Fibroblast of the aortic adventitia (primary cell): ENCODE results near the gene CMTM2. TPM values are rescaled to one million over a fixed set of nuclear protein-coding genes. Genes with fewer than 3 reads are reported as not detected.
A peak's percentile ranks its signal among the peaks of the same experiment; 100 is the strongest.
"Not testable (repeated sequence)": the region's sequence is repeated elsewhere in the genome, so short reads cannot be mapped to it uniquely, and the experiment has no call there.

Experiments
- DNase-seq: peaks from one replicate; pipeline ENCODE4 v3.0.0-alpha.2; 2010; ENCODE audit warnings: low read depth
- H3K4me3 ChIP-seq: 2 replicates; pipeline ENCODE4 v1.5.1; 2011; ENCODE audit warnings: low read depth, mild to moderate bottlenecking, control low read depth, low read length, moderate library complexity
- total RNA-seq: library from RNA; depleted of rRNA; stranded (reverse); fragments of >200 nt; gene quantifications from 2 replicates; pipeline ENCODE4 v1.2.3, GENCODE V29; 2012; ENCODE audit warnings: low replicate concordance
- TF ChIP-seq, protein P1 (sequence below): IDR thresholded peaks from 2 replicates; pipeline ENCODE4 v1.5.1; 2011; ENCODE audit warnings: mild to moderate bottlenecking, low read length, control low read depth, inconsistent platforms; ENCODE audit not compliant: insufficient read depth

The CMTM2 gene
- total RNA-seq, 1 donor = not detected

- TF ChIP-seq, protein P1, sequence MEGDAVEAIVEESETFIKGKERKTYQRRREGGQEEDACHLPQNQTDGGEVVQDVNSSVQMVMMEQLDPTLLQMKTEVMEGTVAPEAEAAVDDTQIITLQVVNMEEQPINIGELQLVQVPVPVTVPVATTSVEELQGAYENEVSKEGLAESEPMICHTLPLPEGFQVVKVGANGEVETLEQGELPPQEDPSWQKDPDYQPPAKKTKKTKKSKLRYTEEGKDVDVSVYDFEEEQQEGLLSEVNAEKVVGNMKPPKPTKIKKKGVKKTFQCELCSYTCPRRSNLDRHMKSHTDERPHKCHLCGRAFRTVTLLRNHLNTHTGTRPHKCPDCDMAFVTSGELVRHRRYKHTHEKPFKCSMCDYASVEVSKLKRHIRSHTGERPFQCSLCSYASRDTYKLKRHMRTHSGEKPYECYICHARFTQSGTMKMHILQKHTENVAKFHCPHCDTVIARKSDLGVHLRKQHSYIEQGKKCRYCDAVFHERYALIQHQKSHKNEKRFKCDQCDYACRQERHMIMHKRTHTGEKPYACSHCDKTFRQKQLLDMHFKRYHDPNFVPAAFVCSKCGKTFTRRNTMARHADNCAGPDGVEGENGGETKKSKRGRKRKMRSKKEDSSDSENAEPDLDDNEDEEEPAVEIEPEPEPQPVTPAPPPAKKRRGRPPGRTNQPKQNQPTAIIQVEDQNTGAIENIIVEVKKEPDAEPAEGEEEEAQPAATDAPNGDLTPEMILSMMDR = no peak
- H3K4me3 ChIP-seq = no peak overlapping the region
- no peak for DNase-seq
Measured at GRCh38 chr16:66621973-66622372, 42.7 kb downstream of the CMTM2 start.

GRCh38 chr16:66622863-66623262, 43.6 kb downstream of the CMTM2 start:
- TF ChIP-seq, protein P1 = no peak
- peak; percentile 26 for DNase-seq
- H3K4me3 ChIP-seq = no peak overlapping the region

GRCh38 chr16:66623755-66624154, 44.5 kb downstream of the CMTM2 start:
- H3K4me3 ChIP-seq = no peak overlapping the region
- TF ChIP-seq, protein P1 = no peak
- no peak for DNase-seq

- DNase-seq, H3K4me3 ChIP-seq: not testable (repeated sequence)
Measured at GRCh38 chr16:66627611-66628378, 48.5 kb downstream of the CMTM2 start.

GRCh38 chr16:66629856-66630255, 50.6 kb downstream of the CMTM2 start:
- TF ChIP-seq, protein P1 = no peak
- DNase-seq = no peak
- no peak overlapping the region for H3K4me3 ChIP-seq

- DNase-seq, H3K4me3 ChIP-seq: not testable (repeated sequence)
Measured at GRCh38 chr16:66630561-66631260, 51.4 kb downstream of the CMTM2 start.

DNA sequence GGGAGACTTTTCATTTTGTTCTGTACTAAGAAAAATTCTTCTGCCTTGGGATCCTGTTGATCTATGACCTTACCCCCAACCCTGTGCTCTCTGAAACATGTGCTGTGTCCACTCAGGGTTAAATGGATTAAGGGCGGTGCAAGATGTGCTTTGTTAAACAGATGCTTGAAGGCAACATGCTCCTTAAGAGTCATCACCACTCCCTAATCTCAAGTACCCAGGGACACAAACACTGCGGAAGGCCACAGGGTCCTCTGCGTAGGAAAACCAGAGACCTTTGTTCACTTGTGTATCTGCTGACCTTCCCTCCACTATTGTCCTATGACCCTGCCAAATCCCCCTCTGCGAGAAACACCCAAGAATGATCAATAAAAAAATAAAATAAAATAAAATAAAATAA, 52.3 kb downstream of the CMTM2 start:
- not testable (repeated sequence) for DNase-seq

DNA sequence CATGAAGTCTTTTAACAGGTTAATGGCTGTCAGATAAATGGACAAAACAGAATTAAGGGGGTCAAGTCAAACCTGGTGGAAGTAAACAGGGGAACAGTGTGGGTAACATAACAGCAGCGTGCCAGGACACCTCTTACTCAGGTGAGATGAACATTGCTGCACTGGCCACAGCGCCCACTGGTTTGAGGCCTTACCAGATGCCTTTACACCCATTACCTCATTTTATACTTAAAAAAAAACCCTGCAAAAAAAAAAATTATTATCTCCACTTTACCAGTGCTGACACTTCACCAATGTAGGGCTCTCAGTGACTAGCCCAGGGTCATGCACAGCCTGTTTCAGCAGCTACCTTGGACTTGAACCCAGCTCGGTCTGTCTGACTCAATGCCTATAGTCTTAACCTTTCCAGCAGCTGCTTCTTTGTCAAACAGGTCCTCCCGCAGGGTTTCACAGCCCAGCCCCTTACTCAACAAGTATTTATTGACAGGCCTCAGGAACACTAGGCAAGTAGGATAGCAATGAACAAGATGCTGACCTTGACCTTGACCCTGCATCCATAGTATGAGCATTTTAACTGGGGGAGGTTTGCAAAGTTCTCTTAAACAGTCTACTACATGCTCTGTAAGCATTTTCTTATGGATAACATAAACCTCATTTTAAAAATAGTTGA, 55.4 kb downstream of the CMTM2 start:
- TF ChIP-seq, protein P1 = no peak
- no peak for DNase-seq
- no peak overlapping the region for H3K4me3 ChIP-seq

More for the DNA sequence above, 52.3 kb downstream of the CMTM2 start:
- H3K4me3 ChIP-seq = not testable (repeated sequence)
